Measurements from ENCODE around the gene BCAT1.

Gene BCAT1

DNA sequence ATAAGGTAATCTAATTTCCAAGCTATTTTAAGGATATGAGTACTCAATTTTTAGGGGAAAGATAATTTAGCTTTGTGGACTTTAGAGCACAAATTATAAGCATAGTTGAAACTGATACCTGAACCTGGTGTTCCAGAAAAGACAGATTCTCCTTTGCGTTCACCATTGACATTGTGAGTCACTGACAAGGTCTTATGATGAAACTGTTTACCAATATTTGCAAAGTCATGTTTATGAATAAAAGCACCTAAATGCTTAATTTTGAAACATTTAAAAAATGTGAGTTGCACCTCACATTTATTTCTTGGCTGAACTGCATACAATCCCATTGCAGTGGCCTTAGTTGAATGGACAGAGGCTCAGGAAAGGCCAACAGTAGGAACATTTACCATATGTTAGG, 3.9 kb downstream of the BCAT1 start:
- no peaks in the 10 kb centered on the region; the same call in 1 of the 2 replicates for H3K27me3 ChIP-seq (ENCODE audit: control insufficient read depth, low read length)
- H3K4me3 ChIP-seq (ENCODE audit: low read length): no peak overlapping the region
- H3K4me1 ChIP-seq (ENCODE audit: control insufficient read depth, low read length): peaks cover 39% of the 10 kb centered on the region
- H3K27ac ChIP-seq (ENCODE audit: low read depth, low read length): no peak overlapping the region
- H3K36me3 ChIP-seq (ENCODE audit: control insufficient read depth, low read length): peaks cover 81% of the 10 kb centered on the region
- peaks cover 9% of the 10 kb centered on the region for H3F3A ChIP-seq (ENCODE audit: control insufficient read depth, insufficient read depth)
- TF ChIP-seq, protein P1, sequence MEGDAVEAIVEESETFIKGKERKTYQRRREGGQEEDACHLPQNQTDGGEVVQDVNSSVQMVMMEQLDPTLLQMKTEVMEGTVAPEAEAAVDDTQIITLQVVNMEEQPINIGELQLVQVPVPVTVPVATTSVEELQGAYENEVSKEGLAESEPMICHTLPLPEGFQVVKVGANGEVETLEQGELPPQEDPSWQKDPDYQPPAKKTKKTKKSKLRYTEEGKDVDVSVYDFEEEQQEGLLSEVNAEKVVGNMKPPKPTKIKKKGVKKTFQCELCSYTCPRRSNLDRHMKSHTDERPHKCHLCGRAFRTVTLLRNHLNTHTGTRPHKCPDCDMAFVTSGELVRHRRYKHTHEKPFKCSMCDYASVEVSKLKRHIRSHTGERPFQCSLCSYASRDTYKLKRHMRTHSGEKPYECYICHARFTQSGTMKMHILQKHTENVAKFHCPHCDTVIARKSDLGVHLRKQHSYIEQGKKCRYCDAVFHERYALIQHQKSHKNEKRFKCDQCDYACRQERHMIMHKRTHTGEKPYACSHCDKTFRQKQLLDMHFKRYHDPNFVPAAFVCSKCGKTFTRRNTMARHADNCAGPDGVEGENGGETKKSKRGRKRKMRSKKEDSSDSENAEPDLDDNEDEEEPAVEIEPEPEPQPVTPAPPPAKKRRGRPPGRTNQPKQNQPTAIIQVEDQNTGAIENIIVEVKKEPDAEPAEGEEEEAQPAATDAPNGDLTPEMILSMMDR (IDR thresholded peaks at IDR 0.05; ENCODE audit: low read depth, low read length, poor library complexity, severe bottlenecking): no peak
- no peak for TF ChIP-seq EZH2phosphoT487 (IDR thresholded peaks at IDR 0.05; ENCODE audit: borderline replicate concordance, low read length)
- H3K9me2 ChIP-seq (replicated peaks; ENCODE audit: control insufficient read depth, low read length): no peaks in the 10 kb centered on the region
- H3K9me3 ChIP-seq (ENCODE audit: control insufficient read depth, insufficient read depth, low read length): no peaks in the 10 kb centered on the region
- peak overlapping the region; percentile 89; the same call in 1 of the 2 replicates for H3K4me2 ChIP-seq (ENCODE audit: low read length)
- peaks cover 97% of the 10 kb centered on the region for H3K79me2 ChIP-seq (ENCODE audit: control insufficient read depth, low read length)
- H4K20me1 ChIP-seq (ENCODE audit: control insufficient read depth, insufficient read depth, low read depth, low read length): peaks cover 12% of the 10 kb centered on the region

DNA sequence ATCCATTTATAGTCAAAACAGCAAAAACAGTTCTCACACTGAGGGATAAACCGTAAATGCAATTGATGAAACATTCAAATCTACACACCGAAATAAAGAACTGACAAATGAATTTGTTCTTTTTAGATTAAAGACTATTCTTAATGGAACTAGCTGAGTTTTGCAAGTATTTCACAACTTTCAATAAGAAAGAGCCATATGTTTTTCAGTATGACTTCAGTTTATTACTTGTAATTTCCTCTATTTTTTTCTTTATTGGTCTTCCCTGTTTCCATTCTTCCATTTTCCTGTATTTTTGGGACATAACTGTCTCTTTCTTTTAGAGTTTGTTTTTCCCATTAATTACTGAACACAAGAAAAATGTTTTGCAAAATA, 4.3 kb downstream of the BCAT1 start:
- Histone ChIP-seq H3K79me2 (ENCODE audit: control insufficient read depth, low read length) (peaks cover 100% of the 10 kb centered on the region), H3K9me2 (replicated peaks; ENCODE audit: control insufficient read depth, low read length) (no peaks in the 10 kb centered on the region), H3K4me1 (ENCODE audit: control insufficient read depth, low read length) (peaks cover 35% of the 10 kb centered on the region), H3K27me3 (ENCODE audit: control insufficient read depth, low read length) (no peaks in the 10 kb centered on the region; the same call in 1 of the 2 replicates), H3K4me2 (ENCODE audit: low read length) (no peak overlapping the region), H3K36me3 (ENCODE audit: control insufficient read depth, low read length) (peaks cover 84% of the 10 kb centered on the region), H3K9me3 (ENCODE audit: control insufficient read depth, insufficient read depth, low read length) (no peaks in the 10 kb centered on the region), H3K4me3 (ENCODE audit: low read length) (no peak overlapping the region), H3K27ac (ENCODE audit: low read depth, low read length) (no peak overlapping the region), H3F3A (ENCODE audit: control insufficient read depth, insufficient read depth) (peaks cover 5% of the 10 kb centered on the region), H4K20me1 (ENCODE audit: control insufficient read depth, insufficient read depth, low read depth, low read length) (peaks cover 12% of the 10 kb centered on the region)
- TF ChIP-seq, protein P1 (IDR thresholded peaks at IDR 0.05; ENCODE audit: low read depth, low read length, poor library complexity, severe bottlenecking): no peak
- TF ChIP-seq EZH2phosphoT487 (IDR thresholded peaks at IDR 0.05; ENCODE audit: borderline replicate concordance, low read length): no peak

DNA sequence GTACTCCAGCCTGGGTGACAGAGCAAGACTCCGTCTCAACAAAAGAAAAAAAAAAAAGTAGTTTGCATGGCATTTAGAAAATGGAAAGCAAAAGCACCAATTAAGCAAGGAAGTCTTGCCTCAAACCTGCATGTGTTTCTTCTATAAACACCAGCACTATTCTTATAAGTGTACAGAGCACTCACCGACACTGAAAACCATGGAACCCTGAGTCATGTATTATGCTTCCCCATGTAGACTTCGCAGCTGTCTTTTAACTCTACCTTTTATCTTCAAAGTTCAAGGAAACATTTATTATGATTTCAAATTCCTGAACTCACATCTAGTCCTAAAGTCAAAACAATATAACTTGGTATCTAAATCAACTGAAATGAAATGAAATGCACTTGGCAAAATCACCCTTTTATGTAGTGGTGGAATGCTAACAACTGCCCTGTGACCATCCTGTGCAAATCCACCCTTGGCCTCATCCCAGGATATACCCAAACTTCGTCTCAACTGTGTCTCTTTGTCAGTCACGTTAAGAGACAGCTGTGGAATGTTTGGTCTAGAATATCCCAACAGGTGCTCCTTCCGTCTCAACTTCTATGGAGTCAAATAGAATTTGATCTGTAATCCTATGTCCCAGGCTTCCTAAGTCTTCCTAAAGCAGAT, 4.8 kb downstream of the BCAT1 start:
- H3K27ac ChIP-seq (ENCODE audit: low read depth, low read length): no peak overlapping the region
- no peaks in the 10 kb centered on the region for H3K9me2 ChIP-seq (replicated peaks; ENCODE audit: control insufficient read depth, low read length)
- H4K20me1 ChIP-seq (ENCODE audit: control insufficient read depth, insufficient read depth, low read depth, low read length): peaks cover 12% of the 10 kb centered on the region
- H3K4me2 ChIP-seq (ENCODE audit: low read length): no peak overlapping the region
- peaks cover 30% of the 10 kb centered on the region for H3K4me1 ChIP-seq (ENCODE audit: control insufficient read depth, low read length)
- H3F3A ChIP-seq (ENCODE audit: control insufficient read depth, insufficient read depth): peaks cover 5% of the 10 kb centered on the region; the same call in 1 of the 2 replicates
- no peak overlapping the region for H3K4me3 ChIP-seq (ENCODE audit: low read length)
- H3K79me2 ChIP-seq (ENCODE audit: control insufficient read depth, low read length): peaks cover 100% of the 10 kb centered on the region
- TF ChIP-seq, protein P1 (IDR thresholded peaks at IDR 0.05; ENCODE audit: low read depth, low read length, poor library complexity, severe bottlenecking): no peak
- TF ChIP-seq EZH2phosphoT487 (IDR thresholded peaks at IDR 0.05; ENCODE audit: borderline replicate concordance, low read length): no peak
- H3K9me3 ChIP-seq (ENCODE audit: control insufficient read depth, insufficient read depth, low read length): no peaks in the 10 kb centered on the region
- H3K27me3 ChIP-seq (ENCODE audit: control insufficient read depth, low read length): no peaks in the 10 kb centered on the region; the same call in 1 of the 2 replicates
- H3K36me3 ChIP-seq (ENCODE audit: control insufficient read depth, low read length): peaks cover 88% of the 10 kb centered on the region

All from DOHH2 (cell line).